Stimulated activated naive CD4-positive, alpha-beta T cell (primary cell): Measurements from ENCODE around the gene MARCHF4.

Source experiments
- DNase-seq, 6 experiments: peaks; one replicate each; lab custom pipeline; 2025; lab: John Stamatoyannopoulos, UW

The MARCHF4 gene, protein sequence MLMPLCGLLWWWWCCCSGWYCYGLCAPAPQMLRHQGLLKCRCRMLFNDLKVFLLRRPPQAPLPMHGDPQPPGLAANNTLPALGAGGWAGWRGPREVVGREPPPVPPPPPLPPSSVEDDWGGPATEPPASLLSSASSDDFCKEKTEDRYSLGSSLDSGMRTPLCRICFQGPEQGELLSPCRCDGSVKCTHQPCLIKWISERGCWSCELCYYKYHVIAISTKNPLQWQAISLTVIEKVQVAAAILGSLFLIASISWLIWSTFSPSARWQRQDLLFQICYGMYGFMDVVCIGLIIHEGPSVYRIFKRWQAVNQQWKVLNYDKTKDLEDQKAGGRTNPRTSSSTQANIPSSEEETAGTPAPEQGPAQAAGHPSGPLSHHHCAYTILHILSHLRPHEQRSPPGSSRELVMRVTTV

DNA sequence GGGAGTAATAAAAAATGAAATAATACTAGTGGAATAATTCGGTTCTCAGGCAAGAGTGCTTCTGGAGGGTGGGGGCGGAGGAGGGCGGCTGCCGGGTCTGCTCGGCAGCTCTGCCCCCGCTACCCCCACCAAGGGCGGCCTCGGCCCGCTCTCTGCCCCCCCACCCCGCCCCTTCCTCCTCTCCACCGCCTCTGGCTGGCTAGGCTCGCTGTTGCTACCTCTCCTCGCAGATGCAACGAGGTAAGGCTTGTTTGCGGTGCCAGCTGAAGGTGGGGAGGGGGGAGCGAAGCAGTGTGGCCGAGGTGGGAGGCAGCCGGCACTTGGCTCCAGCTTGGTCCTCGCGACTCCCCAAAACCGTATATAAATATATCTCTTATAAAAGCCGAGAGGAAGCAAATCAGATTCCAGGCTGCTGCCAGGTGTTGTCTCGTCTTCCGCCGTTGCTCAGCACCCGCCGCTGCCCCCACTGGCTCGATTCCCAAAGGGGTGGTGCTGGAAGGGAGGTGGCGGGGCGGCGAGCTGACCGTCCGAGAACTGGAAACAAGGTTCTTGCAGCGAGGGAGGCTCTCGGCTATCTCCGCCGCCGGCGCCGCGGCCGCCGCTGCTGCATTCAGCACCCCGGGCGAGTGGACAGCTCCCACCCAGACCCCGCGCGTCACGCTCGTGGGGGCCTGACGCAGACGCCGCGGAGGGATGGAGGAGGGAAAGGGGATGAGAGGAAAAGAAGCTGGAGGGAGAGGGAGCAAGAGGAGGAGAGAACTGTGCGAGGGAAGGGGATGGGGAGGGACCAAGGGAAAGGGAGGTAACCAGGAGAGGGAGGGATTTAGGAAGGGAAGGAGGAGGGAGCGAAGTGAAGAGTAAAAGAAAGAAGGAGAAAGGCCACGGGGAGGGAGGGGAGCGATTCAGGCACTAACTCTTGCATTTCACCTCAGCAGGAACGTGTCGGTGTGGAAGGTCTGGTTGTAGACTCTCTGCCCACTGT is at the start of gene MARCHF4:
TSS of gene MARCHF4 (minus strand) at position 763 of the 982 bp plus-strand sequence. CDS start 2,223 bp downstream, outside the sequence.
- DNase-seq: peak; percentile 12 to 74 (median 58)

DNA sequence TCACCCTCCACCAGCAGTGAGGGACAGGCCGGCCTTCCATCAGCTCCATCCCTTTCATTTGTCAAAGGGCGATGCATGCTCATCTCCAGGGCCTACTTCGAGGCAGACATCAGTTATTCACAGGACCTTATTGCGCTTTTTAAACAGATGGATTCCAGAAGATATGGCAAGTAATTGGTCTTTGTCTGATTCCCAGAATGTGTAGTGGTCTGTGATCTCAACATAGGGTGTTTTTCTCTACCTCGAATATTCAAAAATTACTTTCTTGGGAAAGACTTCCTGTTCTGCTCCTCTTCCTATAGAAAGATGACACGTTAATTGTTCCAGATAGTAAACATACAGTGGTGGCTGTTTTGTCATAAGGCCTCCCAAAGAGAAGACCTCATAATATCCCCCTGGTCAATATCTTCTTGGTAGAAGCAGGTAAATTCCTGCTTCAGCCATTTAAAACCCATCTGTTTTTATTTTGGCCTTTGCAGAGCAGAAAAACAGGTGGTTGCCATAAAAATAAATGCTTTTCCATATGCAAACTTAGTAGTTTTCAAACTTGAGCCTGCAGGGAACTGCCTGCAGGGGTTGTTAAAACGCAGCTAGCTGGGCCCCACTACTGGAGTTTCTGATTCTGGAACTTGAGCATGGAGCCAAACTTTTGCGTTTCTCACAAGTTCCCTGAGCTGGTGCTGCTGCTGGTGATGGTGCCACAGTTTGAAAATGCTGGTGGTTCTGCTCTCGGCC is 48.3 kb upstream of the MARCHF4 start:
- DNase-seq: no peak

DNA sequence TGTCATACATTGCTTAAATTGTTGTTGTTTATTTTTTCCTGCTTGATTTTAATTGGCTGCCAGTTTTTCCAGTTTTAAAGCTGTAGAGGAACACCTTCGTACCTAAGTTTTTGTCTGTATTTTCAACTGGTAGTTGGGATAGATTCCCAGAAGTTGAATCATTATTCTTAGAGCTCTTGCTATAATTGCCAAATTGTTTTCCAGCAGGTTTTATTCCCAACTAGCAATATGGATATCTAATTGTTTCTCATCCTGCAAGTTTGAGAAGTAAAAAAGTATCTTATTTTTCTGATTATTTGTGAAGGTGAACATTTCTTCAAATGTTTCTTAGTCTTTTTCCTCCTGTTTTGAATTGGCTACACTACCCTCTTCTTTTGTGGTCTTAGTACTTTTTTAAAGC is 46.7 kb upstream of the MARCHF4 start:
- DNase-seq: no peak

DNA sequence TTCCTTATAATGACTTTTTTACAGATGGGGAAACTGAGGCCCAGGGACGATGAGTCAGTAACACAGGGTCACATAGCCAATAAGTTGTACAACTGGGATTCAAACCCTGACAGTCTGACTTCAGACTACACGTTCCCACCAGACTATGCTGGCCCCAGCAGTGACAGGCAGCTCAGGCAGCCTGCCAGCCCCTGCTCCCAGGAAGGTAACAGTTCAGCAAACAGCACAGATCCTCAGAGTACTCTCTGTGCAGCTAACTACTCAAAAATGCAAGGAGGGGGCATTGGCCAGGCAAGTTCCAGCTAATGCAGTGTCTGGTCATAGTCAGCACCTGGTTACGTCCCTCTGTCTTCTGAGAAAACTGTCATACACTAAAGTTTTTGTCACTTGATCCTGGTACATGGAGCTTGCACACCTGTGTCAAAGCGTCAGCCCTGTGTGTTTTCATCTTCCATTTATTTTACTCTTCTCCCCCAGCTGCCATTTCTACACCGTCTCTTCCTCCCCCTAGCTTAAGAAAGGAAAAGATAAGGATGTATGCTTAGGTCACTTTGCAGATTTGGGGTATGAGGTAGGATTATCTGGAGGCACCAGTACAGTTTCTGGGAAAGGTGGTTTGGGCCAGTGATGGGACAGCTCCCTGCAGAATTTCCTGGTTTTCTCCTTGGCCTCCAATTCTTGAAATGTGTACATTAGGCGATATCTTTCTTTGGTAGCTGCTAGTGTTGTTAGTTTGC is 44.5 kb upstream of the MARCHF4 start:
- no peak for DNase-seq

DNA sequence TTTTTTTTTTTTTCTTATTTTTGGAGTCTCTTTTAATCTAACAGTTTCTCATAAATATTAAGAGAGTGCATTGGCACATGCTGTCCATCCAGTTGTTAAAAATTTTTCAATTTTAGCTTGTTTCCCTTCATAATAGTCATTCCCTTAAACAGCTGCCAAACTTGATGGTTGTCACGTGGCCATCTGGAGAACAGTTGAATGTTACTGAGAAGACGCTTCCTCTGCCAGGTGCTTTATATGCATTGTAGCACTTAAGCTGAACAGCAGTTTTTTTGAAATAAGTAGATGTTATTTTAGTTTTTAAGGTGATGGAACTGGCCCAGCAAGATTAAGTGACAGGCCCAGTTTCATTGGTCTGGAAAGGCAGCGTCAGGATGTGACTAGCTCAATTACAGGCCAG is 43.3 kb upstream of the MARCHF4 start:
- DNase-seq: no peak

DNA sequence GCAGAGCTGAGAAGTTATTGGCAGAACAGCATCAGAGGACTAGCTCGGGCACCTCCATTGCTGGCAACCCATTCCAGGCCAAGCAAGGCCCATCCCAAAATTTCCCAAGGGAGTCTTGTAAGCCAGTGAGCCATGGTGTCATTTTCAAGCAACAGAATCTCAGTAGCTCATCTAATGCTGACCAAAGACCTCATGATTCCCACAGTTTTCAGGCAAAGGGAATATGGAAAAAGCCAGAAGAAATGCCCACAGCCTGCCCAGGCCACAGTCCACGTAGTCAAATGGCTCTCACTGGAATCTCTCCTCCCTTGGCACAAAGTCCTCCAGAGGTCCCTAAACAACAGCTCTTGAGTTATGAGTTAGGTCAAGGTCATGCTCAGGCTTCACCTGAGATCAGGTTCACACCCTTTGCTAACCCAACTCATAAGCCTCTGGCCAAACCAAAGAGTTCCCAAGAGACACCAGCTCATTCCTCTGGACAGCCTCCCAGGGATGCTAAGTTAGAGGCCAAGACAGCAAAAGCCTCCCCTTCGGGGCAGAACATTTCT is 42.6 kb upstream of the MARCHF4 start:
- DNase-seq: no peak

DNA sequence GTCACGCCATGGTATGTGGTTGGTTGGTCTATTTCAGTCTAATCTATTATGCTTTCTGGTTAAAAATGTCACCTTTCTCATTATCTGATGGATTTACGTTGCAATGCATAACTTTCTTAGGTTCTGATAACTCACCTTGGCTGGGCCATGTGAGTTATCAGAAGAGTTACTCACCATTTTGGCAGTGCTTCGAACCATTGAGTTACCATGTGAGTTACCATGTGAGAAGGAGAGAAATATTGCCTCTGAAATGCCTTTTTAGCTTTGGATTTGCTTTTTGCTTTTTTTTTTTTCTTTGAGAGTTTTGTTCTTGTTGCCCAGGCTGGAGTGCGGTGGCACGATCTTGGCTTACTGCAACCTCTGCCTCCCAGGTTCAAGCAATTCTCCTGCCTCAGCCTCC is 41.6 kb upstream of the MARCHF4 start:
- DNase-seq: no peak

DNA sequence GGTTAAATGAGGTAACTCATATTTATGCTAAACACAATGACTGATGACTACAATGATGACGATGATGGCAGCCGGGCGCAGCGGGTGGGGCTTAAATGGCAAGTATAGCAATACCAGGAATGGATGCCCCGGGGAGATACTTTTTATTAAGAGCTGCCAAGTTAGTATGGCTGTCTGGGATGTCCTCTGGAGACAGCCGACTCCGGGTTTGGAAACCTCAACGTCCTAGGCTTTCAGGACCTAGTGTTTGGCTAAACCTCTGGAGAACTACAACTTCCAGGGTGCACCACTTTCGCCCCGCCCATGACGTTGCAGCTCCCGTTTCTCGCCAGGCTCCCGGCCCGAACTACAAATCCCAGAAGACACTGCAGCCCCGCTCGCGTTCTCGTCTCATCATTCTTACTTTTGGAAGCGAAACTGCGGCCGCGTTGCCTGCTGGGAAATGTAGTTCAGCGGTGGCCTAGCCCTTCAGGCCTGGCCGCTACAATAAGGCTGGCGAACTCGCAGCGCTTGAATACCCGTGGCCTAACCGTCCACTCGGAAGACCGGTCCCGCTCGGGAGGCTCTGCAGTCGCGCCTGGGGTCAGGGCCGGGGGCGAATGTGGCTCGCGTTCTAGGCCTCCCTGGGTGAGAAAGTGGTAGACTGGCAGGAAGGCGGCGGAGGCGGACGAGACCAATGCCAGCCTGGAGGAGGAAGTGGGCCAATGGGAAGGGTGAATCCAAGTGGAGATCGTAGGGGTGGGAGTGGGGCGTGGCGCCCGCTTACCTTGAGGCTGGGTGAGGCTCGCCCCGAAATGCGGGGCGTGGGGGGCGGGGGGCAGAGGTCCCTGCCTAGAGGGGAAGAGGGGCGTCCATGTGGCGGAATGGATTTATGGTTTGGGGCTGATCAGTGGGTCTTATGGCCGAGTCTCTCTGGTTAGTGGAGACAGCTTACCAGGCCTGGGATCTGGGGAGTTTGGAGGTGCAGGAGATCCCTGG is 40.0 kb upstream of the MARCHF4 start, which contains the start of gene SMARCAL1:
TSS of gene SMARCAL1 (plus strand) at position 463 of the 978 bp plus-strand sequence. CDS start 2,221 bp downstream, outside the sequence.
- peak; percentile 93 to 98 (median 96) for DNase-seq

DNA sequence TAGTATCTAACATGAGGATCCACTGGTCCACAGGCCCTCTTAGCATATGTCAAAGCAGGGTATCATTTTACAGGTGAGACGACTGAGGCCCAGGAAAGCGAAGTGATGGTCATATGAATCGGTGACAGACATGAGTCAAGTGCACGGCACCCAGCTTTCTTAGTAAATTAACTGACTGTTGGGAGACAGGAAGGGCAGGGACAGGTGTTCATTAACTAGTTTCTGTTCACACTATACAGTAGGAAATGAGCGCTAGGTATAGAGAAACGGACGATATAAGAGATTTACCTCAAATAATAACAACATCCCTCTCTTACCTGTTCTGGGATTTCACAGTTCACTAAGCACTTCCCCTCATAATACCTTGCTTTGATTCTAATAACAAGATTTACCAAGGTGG is 38.3 kb upstream of the MARCHF4 start:
- DNase-seq: no peak

DNA sequence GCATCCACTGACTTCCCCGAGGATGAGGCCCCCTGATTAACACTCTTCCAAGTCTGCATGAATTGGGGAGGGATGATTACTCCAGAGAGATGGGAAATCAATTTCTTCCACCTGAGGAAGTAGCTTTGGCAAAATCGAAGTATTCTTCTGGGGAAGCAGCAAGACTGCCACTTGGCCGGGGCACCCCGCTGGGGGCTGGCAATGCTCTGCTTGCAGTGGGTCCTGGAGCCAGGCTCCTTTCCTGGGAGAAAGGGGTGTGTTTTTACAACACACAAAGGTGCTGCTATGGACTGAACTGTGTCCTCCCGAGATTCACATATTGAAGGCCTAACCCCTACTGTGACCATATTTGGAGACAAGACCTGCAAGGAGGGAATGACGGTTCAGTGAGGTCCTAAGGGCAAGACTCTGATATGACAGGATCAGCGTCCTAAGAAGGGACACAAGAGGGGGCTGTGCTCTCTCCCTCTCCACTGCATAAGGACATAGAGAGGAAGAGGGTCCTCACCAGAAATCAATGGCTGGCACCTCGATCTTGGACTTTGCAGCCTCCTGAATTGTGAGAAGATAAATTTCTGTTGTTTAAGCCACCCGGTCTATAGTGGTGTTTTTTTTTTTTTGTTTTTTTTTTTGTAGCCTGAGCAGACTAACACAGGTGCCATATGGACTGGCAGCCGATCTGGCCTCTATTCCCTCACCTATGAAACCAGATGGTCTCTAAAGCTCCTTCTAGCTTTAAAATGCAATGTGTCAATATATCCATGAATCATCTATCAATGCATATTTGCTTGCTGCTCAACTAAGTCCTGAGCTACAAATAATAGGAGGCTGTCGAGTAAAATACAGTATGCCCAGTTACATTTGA is 36.4 kb upstream of the MARCHF4 start:
- DNase-seq: no peak

DNA sequence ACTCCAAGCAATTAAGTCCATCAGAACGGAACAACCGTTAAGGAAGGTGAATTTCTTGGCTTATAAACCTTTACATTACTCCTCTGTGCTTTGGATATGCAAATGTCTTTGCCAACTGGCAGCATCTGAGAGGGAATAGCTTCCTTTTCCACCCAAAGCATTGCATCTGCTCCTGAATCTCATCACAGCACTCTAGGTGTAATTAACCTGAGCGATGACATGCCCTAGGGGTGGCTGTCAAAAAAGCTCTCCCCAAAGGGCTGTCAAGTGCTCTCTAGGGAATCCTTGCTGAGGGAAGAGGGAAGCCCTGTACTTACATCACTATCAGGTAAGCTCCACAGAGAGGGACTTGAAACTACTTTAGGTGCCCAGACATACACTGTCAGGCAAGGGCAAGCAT is 34.5 kb upstream of the MARCHF4 start:
- DNase-seq: no peak

DNA sequence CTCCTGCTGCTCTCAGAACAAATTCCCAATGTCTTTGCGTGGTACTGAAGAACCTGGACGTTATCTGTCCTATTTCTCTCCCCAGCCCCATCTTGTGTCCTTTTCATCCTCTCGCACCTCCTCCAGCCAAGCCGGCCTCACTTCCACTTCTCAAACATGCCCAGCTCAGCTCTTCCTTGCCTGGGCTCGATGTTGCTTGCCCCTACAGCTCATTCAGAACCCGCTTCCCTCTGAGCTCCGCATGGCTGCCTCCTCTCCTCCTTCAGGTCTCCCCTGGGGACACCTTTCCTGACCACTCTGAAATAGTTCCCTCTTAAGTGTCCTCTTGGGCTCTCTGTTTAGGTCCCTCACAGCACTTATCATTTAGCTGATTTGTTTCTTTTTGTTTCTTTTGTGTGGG is 33.3 kb upstream of the MARCHF4 start:
- DNase-seq: no peak

DNA sequence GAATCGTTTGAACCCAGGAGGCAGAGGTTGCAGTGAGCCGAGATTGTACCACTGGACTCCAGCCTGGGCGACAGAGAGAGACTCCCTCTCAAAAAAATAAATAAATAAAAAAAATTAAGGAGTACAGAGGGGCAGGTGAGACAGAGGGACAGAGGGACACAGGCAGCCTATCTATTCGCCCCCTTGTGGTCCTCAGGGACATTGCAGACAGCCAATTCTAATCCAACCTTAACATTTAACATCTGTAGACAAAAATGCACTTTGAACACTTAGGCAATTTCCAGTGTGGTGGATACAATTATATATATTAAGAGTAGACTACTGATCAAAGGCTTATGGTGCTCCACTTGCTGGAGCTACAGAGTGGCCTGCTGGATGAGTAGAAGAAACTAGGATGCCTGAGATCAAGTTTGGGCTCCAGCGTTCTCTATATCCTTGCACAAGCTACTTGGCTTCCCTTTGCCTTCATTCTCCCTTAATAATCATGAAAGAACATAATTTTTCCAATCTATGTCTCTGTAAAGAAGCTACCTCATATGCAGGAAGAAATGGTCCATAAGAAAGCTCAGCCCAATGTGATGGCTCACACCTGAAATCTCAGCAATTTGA is 31.8 kb upstream of the MARCHF4 start:
- DNase-seq: peak; percentile 6 to 58 (median 20)

DNA sequence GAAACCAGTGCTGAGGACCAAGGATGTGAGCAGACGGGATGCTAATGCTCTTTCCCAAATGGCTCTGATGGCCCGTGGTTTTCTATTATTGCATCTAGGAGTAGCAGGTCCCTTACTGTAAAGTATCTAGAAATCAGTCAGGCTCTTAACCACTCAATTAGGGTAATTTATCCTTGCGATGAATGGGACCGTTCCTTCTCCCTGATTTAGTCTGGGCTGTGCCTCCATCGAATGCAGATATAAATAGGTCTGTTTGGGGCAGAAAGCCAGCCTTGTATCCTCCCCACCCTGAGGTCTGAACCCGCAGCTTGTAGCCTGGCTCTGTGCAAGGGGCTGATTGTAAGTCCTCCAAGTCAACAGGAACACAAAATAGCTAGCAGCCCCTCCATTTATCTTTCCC is 30.5 kb upstream of the MARCHF4 start:
- DNase-seq: no peak

DNA sequence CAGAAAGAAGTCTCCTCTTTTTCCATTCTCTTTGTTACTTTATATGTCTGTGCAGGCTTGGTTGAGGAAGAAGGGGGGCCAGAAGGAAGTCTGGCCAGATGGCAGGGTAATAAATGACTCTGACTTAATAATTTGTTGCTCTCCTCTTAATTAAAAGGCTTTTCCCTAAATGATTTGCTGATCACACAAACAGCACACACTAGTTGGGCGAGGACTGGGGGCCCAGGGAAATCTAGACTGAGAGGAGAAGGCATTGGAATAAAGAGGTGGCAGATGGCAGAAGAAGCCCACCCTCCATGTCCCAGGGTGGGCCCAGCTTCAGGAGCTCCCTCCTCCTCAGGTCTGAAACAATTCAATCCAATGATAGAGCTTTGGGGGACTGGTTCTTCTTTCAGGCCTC is 27.3 kb upstream of the MARCHF4 start:
- no peak for DNase-seq

DNA sequence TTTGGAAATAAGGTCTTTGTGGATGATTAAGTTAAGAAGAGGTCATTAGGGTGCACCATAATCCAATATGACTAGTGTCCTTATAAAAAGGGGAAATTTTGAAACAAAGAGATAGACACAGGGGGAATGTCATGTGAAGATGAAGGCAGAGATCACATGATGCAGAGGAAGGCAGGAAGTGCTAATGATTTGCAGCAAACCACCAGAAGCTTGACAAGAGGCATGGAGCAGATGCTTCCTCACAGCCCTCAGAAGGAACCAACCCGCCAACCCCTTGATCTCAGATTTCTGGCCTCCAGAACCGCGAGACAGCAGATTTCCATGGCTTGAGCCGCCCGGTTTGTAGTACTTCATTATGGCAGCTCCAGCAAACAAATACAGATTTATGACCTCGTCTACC is 22.6 kb upstream of the MARCHF4 start:
- no peak for DNase-seq

DNA sequence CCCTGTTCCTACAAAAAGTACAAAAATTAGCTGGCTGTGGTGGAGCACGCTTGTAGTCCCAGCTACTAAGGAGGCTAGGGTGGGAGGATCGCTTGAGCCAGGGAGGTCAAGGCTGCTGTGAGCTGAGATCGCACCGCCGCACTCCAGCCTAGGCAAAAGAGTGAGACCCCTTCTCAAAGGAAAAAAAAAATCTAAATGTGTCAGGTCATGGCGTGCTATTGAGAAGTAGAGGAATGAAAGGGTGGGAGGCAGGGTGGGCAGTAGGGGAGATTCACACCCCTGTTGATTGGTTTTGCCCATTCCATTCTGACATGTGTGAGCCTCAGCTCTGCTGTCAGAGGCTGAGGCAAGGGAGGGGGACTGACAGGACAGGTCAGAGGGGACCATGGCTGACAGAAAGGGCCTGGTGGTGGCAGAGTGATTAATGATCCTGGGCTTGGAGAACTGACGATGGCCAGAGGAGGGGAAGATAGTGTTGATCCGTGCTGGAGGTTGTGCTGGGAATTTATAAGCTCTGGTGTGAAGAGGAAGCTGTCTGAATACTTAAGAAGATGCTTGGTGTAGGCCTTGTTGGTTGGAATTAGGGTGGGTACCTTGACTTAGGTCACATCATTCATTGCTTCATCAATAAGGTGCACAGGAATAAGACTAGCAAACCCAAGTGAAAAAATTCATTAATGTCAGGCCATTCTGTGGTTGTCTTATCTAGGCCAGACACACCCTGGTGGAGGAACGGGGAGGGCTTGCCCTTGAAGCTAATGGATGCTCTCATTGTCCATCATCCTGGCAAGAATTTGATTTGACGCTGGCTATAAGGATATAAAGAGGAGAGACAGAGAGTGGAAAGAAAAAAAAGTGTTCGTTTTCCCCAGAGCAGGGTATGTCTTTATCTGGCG is 20.9 kb upstream of the MARCHF4 start:
- no peak for DNase-seq
